ENCODE measurements around the gene TMPRSS15. TPM values are rescaled to one million over a fixed set of nuclear protein-coding genes. Genes with fewer than 3 reads are reported as not detected.

Gene TMPRSS15
- total RNA-seq, 2 experiments from 2014 or later, result not detected

DNA sequence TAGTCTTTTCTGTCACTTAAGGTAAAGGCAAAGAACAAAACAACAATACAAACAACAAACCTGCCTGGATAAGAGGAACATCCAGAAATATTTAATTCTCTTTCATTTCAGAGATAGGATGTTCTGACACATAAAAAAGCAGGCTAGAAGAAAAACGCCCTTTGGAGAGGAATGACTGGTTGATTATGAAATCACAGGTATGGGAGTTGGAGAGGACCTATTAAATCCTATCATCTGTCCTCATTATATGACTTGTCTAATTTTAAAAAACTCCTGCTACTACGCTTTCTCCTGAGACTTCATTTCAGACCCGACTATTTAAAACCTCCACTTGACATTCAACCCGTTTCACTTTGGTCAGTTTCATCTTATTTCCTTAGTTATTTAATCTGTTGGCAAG, 54.1 kb downstream of the TMPRSS15 start:
- CTCF ChIA-PET, result no interaction called here
- H3K36me3 ChIP-seq (ENCODE audit: insufficient read depth, low read length), result no peaks in the 10 kb centered on the region
- no peaks in the 10 kb centered on the region for H3K9me3 Mint-ChIP-seq
- no peaks in the 10 kb centered on the region for H3K4me1 Mint-ChIP-seq (ENCODE audit: low read depth)
- ATAC-seq (ENCODE audit: poor library complexity) (no peak), DNase-seq (no peak)
- H3K4me3 ChIP-seq (ENCODE audit: low read length), result no peak overlapping the region
- no peaks in the 10 kb centered on the region for H3K27me3 Mint-ChIP-seq
- no peaks in the 10 kb centered on the region for H3K36me3 Mint-ChIP-seq (ENCODE audit: low read depth)
- H3K27ac ChIP-seq (ENCODE audit: low read depth in 1 of 2, low read length in 2 of 2), result no peak overlapping the region
- H3K27ac Mint-ChIP-seq, result no peak overlapping the region
- no peaks in the 10 kb centered on the region for H3K27me3 ChIP-seq (ENCODE audit: control insufficient read depth in 1 of 2, insufficient read depth in 2 of 2, low read length in 2 of 2)
- H3K4me3 Mint-ChIP-seq, result no peak overlapping the region
- POLR2A ChIA-PET, result no interaction called here
- intact Hi-C loops (cut with DNase I, micrococcal nuclease), result no loop called here
- no peaks in the 10 kb centered on the region for H3K4me1 ChIP-seq (ENCODE audit: insufficient read depth, low read length)
- TF ChIP-seq, protein P1, sequence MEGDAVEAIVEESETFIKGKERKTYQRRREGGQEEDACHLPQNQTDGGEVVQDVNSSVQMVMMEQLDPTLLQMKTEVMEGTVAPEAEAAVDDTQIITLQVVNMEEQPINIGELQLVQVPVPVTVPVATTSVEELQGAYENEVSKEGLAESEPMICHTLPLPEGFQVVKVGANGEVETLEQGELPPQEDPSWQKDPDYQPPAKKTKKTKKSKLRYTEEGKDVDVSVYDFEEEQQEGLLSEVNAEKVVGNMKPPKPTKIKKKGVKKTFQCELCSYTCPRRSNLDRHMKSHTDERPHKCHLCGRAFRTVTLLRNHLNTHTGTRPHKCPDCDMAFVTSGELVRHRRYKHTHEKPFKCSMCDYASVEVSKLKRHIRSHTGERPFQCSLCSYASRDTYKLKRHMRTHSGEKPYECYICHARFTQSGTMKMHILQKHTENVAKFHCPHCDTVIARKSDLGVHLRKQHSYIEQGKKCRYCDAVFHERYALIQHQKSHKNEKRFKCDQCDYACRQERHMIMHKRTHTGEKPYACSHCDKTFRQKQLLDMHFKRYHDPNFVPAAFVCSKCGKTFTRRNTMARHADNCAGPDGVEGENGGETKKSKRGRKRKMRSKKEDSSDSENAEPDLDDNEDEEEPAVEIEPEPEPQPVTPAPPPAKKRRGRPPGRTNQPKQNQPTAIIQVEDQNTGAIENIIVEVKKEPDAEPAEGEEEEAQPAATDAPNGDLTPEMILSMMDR (IDR thresholded peaks at IDR 0.05), result no peak
- no peaks in the 10 kb centered on the region for H3K9me3 ChIP-seq (ENCODE audit: control insufficient read depth in 1 of 2, insufficient read depth in 1 of 2, low read length in 2 of 2)

DNA sequence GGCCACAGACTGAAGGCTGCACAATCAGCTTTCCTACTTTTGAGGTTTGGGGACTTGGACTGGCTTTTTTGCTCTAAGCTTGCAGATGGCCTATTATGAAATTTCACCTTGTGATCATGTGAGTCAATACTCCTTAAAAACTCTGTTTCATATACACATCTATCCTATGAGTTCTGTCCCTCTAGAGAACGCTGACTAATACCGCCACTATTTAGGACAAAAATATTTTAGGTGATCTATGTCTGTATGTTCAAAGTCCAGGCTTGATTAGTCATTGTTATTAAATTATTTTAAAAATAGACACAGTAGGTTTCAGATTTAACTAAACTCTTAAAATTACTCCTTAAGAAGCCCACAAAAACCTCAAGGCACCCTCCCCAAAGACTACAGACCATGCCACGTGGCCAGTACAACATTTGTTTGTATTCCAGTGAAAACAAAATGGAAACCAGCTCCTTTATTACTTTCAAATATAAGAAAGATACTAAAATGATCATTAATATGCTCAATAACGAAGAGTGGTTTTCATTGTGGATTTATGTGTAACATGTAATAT, 63.1 kb downstream of the TMPRSS15 start:
- H3K9me3 Mint-ChIP-seq, result no peaks in the 10 kb centered on the region
- DNase-seq (no peak), ATAC-seq (ENCODE audit: poor library complexity) (no peak)
- H3K4me1 Mint-ChIP-seq (ENCODE audit: low read depth), result no peaks in the 10 kb centered on the region
- Histone ChIP-seq H3K4me1 (ENCODE audit: insufficient read depth, low read length) (no peaks in the 10 kb centered on the region), H3K36me3 (ENCODE audit: insufficient read depth, low read length) (no peaks in the 10 kb centered on the region), H3K9me3 (ENCODE audit: control insufficient read depth in 1 of 2, insufficient read depth in 1 of 2, low read length in 2 of 2) (no peaks in the 10 kb centered on the region), H3K4me3 (ENCODE audit: low read length) (no peak overlapping the region), H3K27ac (ENCODE audit: low read depth in 1 of 2, low read length in 2 of 2) (no peak overlapping the region), H3K27me3 (ENCODE audit: control insufficient read depth in 1 of 2, insufficient read depth in 2 of 2, low read length in 2 of 2) (no peaks in the 10 kb centered on the region)
- ChIA-PET CTCF (no interaction called here), POLR2A (no interaction called here)
- no peak overlapping the region for H3K27ac Mint-ChIP-seq
- H3K27me3 Mint-ChIP-seq, result no peaks in the 10 kb centered on the region
- H3K36me3 Mint-ChIP-seq (ENCODE audit: low read depth), result no peaks in the 10 kb centered on the region
- TF ChIP-seq, protein P1 (IDR thresholded peaks at IDR 0.05), result no peak
- no peak overlapping the region for H3K4me3 Mint-ChIP-seq
- intact Hi-C loops (cut with DNase I, micrococcal nuclease), result no loop called here

DNA sequence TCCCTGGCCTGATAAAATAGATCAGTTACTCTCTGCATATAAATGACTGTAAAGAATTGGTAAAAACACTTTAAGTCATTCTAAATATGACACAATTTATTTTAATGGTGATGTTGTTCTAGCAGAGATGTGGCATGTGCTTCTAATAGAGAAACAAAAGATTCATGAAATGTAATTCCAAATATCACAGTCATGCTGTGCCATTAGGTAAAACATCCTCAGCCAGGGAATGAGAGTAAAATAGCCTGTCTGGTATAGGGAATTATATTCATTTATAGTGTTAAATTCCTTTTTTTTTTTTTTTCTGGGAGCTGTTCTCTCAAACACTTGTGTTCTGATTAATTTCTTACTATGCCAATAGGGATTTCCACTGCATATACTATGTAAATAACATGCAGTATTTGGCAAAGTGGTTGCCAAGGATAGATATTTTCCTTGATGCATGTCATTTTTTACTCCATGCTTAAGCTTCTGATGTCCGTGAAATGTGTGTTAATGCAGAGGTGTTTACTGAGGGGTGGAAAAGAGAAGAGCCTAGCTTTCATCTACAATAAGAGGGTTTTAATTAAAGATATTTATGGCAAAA, 67.8 kb downstream of the TMPRSS15 start:
- Histone ChIP-seq H3K27me3 (ENCODE audit: control insufficient read depth in 1 of 2, insufficient read depth in 2 of 2, low read length in 2 of 2) (no peaks in the 10 kb centered on the region), H3K4me3 (ENCODE audit: low read length) (no peak overlapping the region), H3K36me3 (ENCODE audit: insufficient read depth, low read length) (no peaks in the 10 kb centered on the region), H3K4me1 (ENCODE audit: insufficient read depth, low read length) (no peaks in the 10 kb centered on the region), H3K9me3 (ENCODE audit: control insufficient read depth in 1 of 2, insufficient read depth in 1 of 2, low read length in 2 of 2) (peaks cover 0 to 2% of the 10 kb centered on the region in 2 experiments), H3K27ac (ENCODE audit: low read depth in 1 of 2, low read length in 2 of 2) (no peak overlapping the region)
- H3K4me3 Mint-ChIP-seq, result no peak overlapping the region
- H3K4me1 Mint-ChIP-seq (ENCODE audit: low read depth), result no peaks in the 10 kb centered on the region
- no peaks in the 10 kb centered on the region for H3K27me3 Mint-ChIP-seq
- DNase-seq (no peak), ATAC-seq (ENCODE audit: poor library complexity) (no peak)
- H3K36me3 Mint-ChIP-seq (ENCODE audit: low read depth), result no peaks in the 10 kb centered on the region
- ChIA-PET POLR2A (no interaction called here), CTCF (no interaction called here)
- TF ChIP-seq, protein P1 (IDR thresholded peaks at IDR 0.05), result no peak
- no peak overlapping the region for H3K27ac Mint-ChIP-seq
- intact Hi-C loops (cut with DNase I, micrococcal nuclease), result no loop called here
- no peaks in the 10 kb centered on the region for H3K9me3 Mint-ChIP-seq

Data from CD4-positive, alpha-beta T cell (primary cell).